ENCODE results near the gene IRX1.

DNA sequence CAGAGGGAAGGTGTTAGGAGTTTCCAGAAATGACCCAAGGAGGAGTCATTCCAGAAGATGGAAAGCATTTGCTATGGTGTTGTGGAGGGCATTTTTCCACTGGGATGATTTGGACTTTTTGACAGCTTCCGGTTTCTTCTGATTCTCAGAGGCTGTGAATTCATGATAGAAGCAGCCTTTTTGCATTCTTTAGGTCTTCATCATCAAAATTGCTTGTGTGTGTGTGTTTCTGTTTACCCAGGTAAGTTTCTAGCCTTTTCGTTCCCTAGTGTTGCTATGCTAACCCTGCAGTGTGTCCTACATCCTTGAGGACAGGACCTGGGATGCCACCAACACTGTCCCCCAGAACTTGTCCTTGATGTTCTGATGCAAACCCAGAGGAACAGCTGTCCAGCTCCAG is 19.6 kb downstream of the IRX1 start:
- TF ChIP-seq, protein P1, sequence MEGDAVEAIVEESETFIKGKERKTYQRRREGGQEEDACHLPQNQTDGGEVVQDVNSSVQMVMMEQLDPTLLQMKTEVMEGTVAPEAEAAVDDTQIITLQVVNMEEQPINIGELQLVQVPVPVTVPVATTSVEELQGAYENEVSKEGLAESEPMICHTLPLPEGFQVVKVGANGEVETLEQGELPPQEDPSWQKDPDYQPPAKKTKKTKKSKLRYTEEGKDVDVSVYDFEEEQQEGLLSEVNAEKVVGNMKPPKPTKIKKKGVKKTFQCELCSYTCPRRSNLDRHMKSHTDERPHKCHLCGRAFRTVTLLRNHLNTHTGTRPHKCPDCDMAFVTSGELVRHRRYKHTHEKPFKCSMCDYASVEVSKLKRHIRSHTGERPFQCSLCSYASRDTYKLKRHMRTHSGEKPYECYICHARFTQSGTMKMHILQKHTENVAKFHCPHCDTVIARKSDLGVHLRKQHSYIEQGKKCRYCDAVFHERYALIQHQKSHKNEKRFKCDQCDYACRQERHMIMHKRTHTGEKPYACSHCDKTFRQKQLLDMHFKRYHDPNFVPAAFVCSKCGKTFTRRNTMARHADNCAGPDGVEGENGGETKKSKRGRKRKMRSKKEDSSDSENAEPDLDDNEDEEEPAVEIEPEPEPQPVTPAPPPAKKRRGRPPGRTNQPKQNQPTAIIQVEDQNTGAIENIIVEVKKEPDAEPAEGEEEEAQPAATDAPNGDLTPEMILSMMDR (IDR thresholded peaks at IDR 0.05; ENCODE audit: low read depth, low read length) = no peak
- no peak for TF ChIP-seq POLR2A (IDR thresholded peaks at IDR 0.05; ENCODE audit: extremely low read depth, insufficient read length)
- TF ChIP-seq, protein P2, sequence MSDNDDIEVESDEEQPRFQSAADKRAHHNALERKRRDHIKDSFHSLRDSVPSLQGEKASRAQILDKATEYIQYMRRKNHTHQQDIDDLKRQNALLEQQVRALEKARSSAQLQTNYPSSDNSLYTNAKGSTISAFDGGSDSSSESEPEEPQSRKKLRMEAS (IDR thresholded peaks at IDR 0.05; ENCODE audit: low read depth, low read length) = no peak
